Right forelimb (tissue), 1 donor: ENCODE data around the gene S100PBP.

ENCODE experiments used
- DNase-seq: peaks from one replicate; pipeline ENCODE4 v3.0.0-alpha.2; 2018

Gene S100PBP

GRCh38 chr1:32871364-32872191, 54.1 kb downstream of the S100PBP start:
- DNase-seq, result peak; percentile 67

- DNase-seq, result no peak
These were observed 54.7 kb downstream of the S100PBP start for GRCh38 chr1:32872192-32872460.

- DNase-seq, result no peak
These were observed 56.0 kb downstream of the S100PBP start for GRCh38 chr1:32873484-32873883.

GRCh38 chr1:32874860-32875752, 57.7 kb downstream of the S100PBP start:
- no peak for DNase-seq

GRCh38 chr1:32876341-32877210, 59.1 kb downstream of the S100PBP start:
- DNase-seq, result peak; percentile 55

GRCh38 chr1:32877211-32878110, 60.0 kb downstream of the S100PBP start:
- DNase-seq, result peak; percentile 39

GRCh38 chr1:32878183-32878582, 60.7 kb downstream of the S100PBP start:
- DNase-seq, result peak; percentile 39

GRCh38 chr1:32878637-32879041, 61.2 kb downstream of the S100PBP start:
- peak; percentile 16 for DNase-seq

GRCh38 chr1:32881291-32881690, 63.8 kb downstream of the S100PBP start:
- DNase-seq, result peak; percentile 30

- peak; percentile 42 for DNase-seq
These were observed 64.7 kb downstream of the S100PBP start for GRCh38 chr1:32881871-32882850.

- DNase-seq, result no peak
These were observed 66.0 kb downstream of the S100PBP start for GRCh38 chr1:32883338-32884031.

- DNase-seq, result no peak
These were observed 66.5 kb downstream of the S100PBP start for GRCh38 chr1:32884032-32884372.

GRCh38 chr1:32884726-32885125, 67.3 kb downstream of the S100PBP start:
- DNase-seq, result no peak

GRCh38 chr1:32885676-32886003, 68.2 kb downstream of the S100PBP start:
- DNase-seq, result no peak

GRCh38 chr1:32886004-32886827, 68.8 kb downstream of the S100PBP start, which contains the start of gene HPCA:
Gene HPCA, plus strand, starts transcription at chr1:32886491. Its CDS starts 2,408 bp downstream, at chr1:32888899.
- peak; percentile 75 for DNase-seq

- no peak for DNase-seq
These were observed 69.5 kb downstream of the S100PBP start for GRCh38 chr1:32886828-32887414.

GRCh38 chr1:32887623-32888022, 70.2 kb downstream of the S100PBP start:
- DNase-seq, result no peak

- no peak for DNase-seq
These were observed 70.7 kb downstream of the S100PBP start for GRCh38 chr1:32888134-32888533.
